Neural cell (in vitro differentiated cells): ENCODE data around the gene RMDN3.

ENCODE experiments used
- EZH2 ChIP-seq: fragments of 200-600, 300-800 bp; shearing (Covaris generic), sonication (generic); IDR thresholded peaks from 2 replicates; pipeline ENCODE4 v1.6.1; 2014; ENCODE audit warnings: antibody characterized with exemption, low read length, borderline replicate concordance, mild to moderate bottlenecking; ENCODE audit not compliant: insufficient read depth, poor library complexity, severe bottlenecking
- TF ChIP-seq, protein P1 (sequence below): fragments of 450-650 bp; IDR thresholded peaks from 2 replicates; pipeline ENCODE4 v1.5.1; 2014; ENCODE audit warnings: antibody characterized with exemption, mild to moderate bottlenecking, moderate library complexity; ENCODE audit not compliant: poor library complexity, severe bottlenecking

DNA sequence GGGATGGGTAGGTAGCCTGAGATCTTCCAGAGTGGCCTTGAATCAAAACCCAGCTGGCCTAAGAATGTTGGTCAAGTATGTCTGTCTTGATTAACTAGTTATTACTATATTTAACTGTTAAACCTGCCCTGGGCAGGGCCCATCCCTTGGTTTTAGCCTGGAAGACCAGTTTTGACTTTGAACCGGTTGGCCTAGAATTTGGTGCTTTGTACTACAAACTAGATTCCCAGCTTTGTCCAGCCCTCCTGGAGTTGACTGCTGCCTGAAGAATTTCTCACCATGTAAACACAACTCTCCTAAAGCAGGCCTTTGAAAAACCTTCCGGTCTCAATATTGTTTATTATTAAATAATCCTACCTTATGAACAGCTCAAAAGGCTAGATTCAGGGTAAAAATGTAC, 30.8 kb upstream of the RMDN3 start:
- TF ChIP-seq, protein P1, sequence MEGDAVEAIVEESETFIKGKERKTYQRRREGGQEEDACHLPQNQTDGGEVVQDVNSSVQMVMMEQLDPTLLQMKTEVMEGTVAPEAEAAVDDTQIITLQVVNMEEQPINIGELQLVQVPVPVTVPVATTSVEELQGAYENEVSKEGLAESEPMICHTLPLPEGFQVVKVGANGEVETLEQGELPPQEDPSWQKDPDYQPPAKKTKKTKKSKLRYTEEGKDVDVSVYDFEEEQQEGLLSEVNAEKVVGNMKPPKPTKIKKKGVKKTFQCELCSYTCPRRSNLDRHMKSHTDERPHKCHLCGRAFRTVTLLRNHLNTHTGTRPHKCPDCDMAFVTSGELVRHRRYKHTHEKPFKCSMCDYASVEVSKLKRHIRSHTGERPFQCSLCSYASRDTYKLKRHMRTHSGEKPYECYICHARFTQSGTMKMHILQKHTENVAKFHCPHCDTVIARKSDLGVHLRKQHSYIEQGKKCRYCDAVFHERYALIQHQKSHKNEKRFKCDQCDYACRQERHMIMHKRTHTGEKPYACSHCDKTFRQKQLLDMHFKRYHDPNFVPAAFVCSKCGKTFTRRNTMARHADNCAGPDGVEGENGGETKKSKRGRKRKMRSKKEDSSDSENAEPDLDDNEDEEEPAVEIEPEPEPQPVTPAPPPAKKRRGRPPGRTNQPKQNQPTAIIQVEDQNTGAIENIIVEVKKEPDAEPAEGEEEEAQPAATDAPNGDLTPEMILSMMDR = no peak
- TF ChIP-seq EZH2 = no peak
